Measurements from ENCODE around the gene TRIM14. TPM values are rescaled to one million over a fixed set of nuclear protein-coding genes. Genes with fewer than 3 reads are reported as not detected.

TRIM14 gene, protein sequence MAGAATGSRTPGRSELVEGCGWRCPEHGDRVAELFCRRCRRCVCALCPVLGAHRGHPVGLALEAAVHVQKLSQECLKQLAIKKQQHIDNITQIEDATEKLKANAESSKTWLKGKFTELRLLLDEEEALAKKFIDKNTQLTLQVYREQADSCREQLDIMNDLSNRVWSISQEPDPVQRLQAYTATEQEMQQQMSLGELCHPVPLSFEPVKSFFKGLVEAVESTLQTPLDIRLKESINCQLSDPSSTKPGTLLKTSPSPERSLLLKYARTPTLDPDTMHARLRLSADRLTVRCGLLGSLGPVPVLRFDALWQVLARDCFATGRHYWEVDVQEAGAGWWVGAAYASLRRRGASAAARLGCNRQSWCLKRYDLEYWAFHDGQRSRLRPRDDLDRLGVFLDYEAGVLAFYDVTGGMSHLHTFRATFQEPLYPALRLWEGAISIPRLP
- total RNA-seq: 19.2 and 21.5 TPM in 2 replicates

GRCh38 chr9:98118640-98119601 lies at the start of gene TRIM14:
Gene TRIM14 (minus strand): TSS chr9:98119222. CDS start chr9:98119188, 34 bp downstream.

DNA sequence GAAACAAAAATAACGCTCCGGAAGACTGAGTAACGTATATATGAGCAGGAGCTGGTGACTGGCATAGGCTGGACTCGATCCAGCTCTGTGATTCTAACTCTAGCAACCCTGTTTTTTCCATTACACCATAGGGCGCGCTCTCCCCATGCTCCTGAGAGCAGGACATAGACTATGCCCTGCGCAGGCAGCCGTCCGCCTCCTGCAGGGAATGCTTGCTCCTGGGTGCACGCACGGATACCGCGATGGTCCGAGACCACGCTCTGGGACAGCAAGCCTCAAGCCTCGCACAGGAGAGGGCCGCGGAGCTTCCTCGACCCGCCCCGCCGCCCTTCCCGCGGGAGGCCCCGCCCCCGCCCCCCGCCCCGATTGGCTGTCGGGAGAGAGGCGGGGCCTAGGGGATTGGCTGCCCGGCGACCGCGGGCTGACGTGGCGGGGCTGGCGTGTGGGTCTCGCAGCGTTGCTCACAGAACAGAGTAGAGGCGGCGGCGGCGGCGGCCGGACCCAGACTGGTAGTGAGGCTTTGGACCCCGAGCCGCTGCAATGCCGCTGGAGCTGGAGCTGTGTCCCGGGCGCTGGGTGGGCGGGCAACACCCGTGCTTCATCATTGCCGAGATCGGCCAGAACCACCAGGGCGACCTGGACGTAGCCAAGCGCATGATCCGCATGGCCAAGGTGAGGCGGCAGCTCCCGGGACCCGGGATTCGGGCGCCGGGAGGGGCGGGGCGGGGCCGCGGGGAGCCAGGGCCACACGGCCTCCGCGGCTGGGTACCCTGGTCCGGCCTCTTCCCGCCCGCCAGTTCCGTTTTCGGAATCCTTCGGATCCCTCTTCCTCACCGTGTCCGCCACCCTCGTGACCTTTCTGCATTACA lies 62.5 kb downstream of the TRIM14 start, which contains the start of gene NANS:
TSS of gene NANS (plus strand) at position 464 of the 869 bp plus-strand sequence. CDS start at position 541, 77 bp downstream.

Other genes with a start within 250 kb of the TRIM14 start
- 10.6 and 17.9 TPM in 2 replicates for gene TRMO, start 196.7 kb downstream of the TRIM14 start, total RNA-seq
- not detected in 2 replicates for gene HEMGN, start 181.1 kb downstream of the TRIM14 start, total RNA-seq
- gene ANP32B, start 135.9 kb downstream of the TRIM14 start, total RNA-seq: 17.0 and 17.7 TPM in 2 replicates
- 135 and 161 TPM in 2 replicates for gene NANS, start 62.5 kb downstream of the TRIM14 start, total RNA-seq
- gene CORO2A, start 73.4 kb upstream of the TRIM14 start, total RNA-seq: 0.84 and 1.1 TPM in 2 replicates
- gene TBC1D2, start 136.4 kb upstream of the TRIM14 start, total RNA-seq: 14.1 and 15.3 TPM in 2 replicates